Measurements from ENCODE around the gene SNRPN.
"Not testable (repeated sequence)": the region's sequence is repeated elsewhere in the genome, so short reads cannot be mapped to it uniquely, and the experiment has no call there.

The SNRPN gene

GRCh38 chr15:24924621-24925020 is 30.2 kb upstream of the SNRPN start:
- CTCF ChIA-PET, result no interaction called here
- no peak for DNase-seq (ENCODE audit: low read depth, low spot score)
- TF ChIP-seq CTCF (IDR thresholded peaks at IDR 0.05; ENCODE audit: insufficient read depth, low read length, missing control alignments), result no peak
- POLR2A ChIA-PET, result no interaction called here
- no peak overlapping the region for H3K4me3 ChIP-seq (ENCODE audit: low read depth, low read length)

GRCh38 chr15:24931874-24932732 is 22.7 kb upstream of the SNRPN start:
- H3K4me3 ChIP-seq (ENCODE audit: low read depth, low read length); CTCF ChIA-PET; DNase-seq (ENCODE audit: low read depth, low spot score); POLR2A ChIA-PET: not testable (repeated sequence)

- TF ChIP-seq CTCF (IDR thresholded peaks at IDR 0.05; ENCODE audit: insufficient read depth, low read length, missing control alignments), result no peak
- no peak overlapping the region for H3K4me3 ChIP-seq (ENCODE audit: low read depth, low read length)
- POLR2A ChIA-PET, result no interaction called here
- no peak for DNase-seq (ENCODE audit: low read depth, low spot score)
- CTCF ChIA-PET, result no interaction called here
These were observed 21.1 kb upstream of the SNRPN start for GRCh38 chr15:24933716-24934115.

GRCh38 chr15:24938224-24938623 is 16.6 kb upstream of the SNRPN start:
- CTCF ChIA-PET, result not testable (repeated sequence)

GRCh38 chr15:24940236-24940635 is 14.6 kb upstream of the SNRPN start:
- ChIA-PET POLR2A (no interaction called here), CTCF (no interaction called here)
- H3K4me3 ChIP-seq (ENCODE audit: low read depth, low read length), result no peak overlapping the region
- DNase-seq (ENCODE audit: low read depth, low spot score), result no peak
- no peak for TF ChIP-seq CTCF (IDR thresholded peaks at IDR 0.05; ENCODE audit: insufficient read depth, low read length, missing control alignments)

More at GRCh38 chr15:24938224-24938623, 16.6 kb upstream of the SNRPN start:
- POLR2A ChIA-PET; H3K4me3 ChIP-seq (ENCODE audit: low read depth, low read length); DNase-seq (ENCODE audit: low read depth, low spot score): not testable (repeated sequence)

GRCh38 chr15:24943361-24943760 is 11.4 kb upstream of the SNRPN start:
- CTCF ChIA-PET, result no interaction called here
- no peak for TF ChIP-seq CTCF (IDR thresholded peaks at IDR 0.05; ENCODE audit: insufficient read depth, low read length, missing control alignments)
- POLR2A ChIA-PET, result no interaction called here
- DNase-seq (ENCODE audit: low read depth, low spot score), result no peak
- H3K4me3 ChIP-seq (ENCODE audit: low read depth, low read length), result no peak overlapping the region

GRCh38 chr15:24944954-24945353 is 9.8 kb upstream of the SNRPN start:
- ChIA-PET CTCF (no interaction called here), POLR2A (no interaction called here)
- H3K4me3 ChIP-seq (ENCODE audit: low read depth, low read length), result no peak overlapping the region
- no peak for DNase-seq (ENCODE audit: low read depth, low spot score)
- TF ChIP-seq CTCF (IDR thresholded peaks at IDR 0.05; ENCODE audit: insufficient read depth, low read length, missing control alignments), result no peak
